ENCODE data around the gene MPP4.

The MPP4 gene

GRCh38 chr2:201698588-201699226 lies at the start of gene MPP4:
TSS of gene MPP4 (minus strand) at chr2:201698644. CDS start at chr2:201693954, 4,690 bp downstream.
- no peak for FAIRE-seq
- no peak for DNase-seq (ENCODE audit: extremely low spot score, insufficient read length, low read depth)

GRCh38 chr2:201746551-201746950 lies 48.1 kb upstream of the MPP4 start:
- DNase-seq (ENCODE audit: extremely low spot score, insufficient read length, low read depth): no peak
- FAIRE-seq: no peak

GRCh38 chr2:201735486-201735885 lies 37.0 kb upstream of the MPP4 start:
- DNase-seq (ENCODE audit: extremely low spot score, insufficient read length, low read depth) (no peak), FAIRE-seq (no peak)

GRCh38 chr2:201734111-201734510 lies 35.7 kb upstream of the MPP4 start:
- FAIRE-seq: no peak
- DNase-seq (ENCODE audit: extremely low spot score, insufficient read length, low read depth): no peak

GRCh38 chr2:201733544-201733943 lies 35.1 kb upstream of the MPP4 start:
- no peak for FAIRE-seq
- DNase-seq (ENCODE audit: extremely low spot score, insufficient read length, low read depth): no peak

- FAIRE-seq (no peak), DNase-seq (ENCODE audit: extremely low spot score, insufficient read length, low read depth) (no peak)
Observed at GRCh38 chr2:201730651-201731285, 32.3 kb upstream of the MPP4 start.

- DNase-seq (ENCODE audit: extremely low spot score, insufficient read length, low read depth) (no peak), FAIRE-seq (peak; percentile 12)
Observed at GRCh38 chr2:201715459-201715858, 17.0 kb upstream of the MPP4 start.

- no peak for DNase-seq (ENCODE audit: extremely low spot score, insufficient read length, low read depth)
- FAIRE-seq: no peak
Observed at GRCh38 chr2:201712726-201713125, 14.3 kb upstream of the MPP4 start.

- no peak for DNase-seq (ENCODE audit: extremely low spot score, insufficient read length, low read depth)
Observed at GRCh38 chr2:201709747-201710146, 11.3 kb upstream of the MPP4 start.

GRCh38 chr2:201709049-201709448 lies 10.6 kb upstream of the MPP4 start:
- DNase-seq (ENCODE audit: extremely low spot score, insufficient read length, low read depth): no peak
- FAIRE-seq: no peak

More at GRCh38 chr2:201709747-201710146, 11.3 kb upstream of the MPP4 start:
- no peak for FAIRE-seq

- DNase-seq (ENCODE audit: extremely low spot score, insufficient read length, low read depth) (no peak), FAIRE-seq (no peak)
Observed at GRCh38 chr2:201707753-201708152, 9.3 kb upstream of the MPP4 start.

GRCh38 chr2:201707142-201707541 lies 8.7 kb upstream of the MPP4 start:
- FAIRE-seq: no peak
- DNase-seq (ENCODE audit: extremely low spot score, insufficient read length, low read depth): no peak

- FAIRE-seq: no peak
- no peak for DNase-seq (ENCODE audit: extremely low spot score, insufficient read length, low read depth)
Observed at GRCh38 chr2:201704536-201704935, 6.1 kb upstream of the MPP4 start.

- FAIRE-seq (no peak), DNase-seq (ENCODE audit: extremely low spot score, insufficient read length, low read depth) (no peak)
Observed at GRCh38 chr2:201701646-201702045, 3.2 kb upstream of the MPP4 start.

- FAIRE-seq (no peak), DNase-seq (ENCODE audit: extremely low spot score, insufficient read length, low read depth) (no peak)
Observed at GRCh38 chr2:201699416-201699815, 972 bp upstream of the MPP4 start.

GRCh38 chr2:201697899-201698298 lies 545 bp downstream of the MPP4 start:
- FAIRE-seq: no peak
- DNase-seq (ENCODE audit: extremely low spot score, insufficient read length, low read depth): no peak

GRCh38 chr2:201696151-201696659 lies 2.2 kb downstream of the MPP4 start:
- no peak for FAIRE-seq
- no peak for DNase-seq (ENCODE audit: extremely low spot score, insufficient read length, low read depth)

GRCh38 chr2:201685156-201685555 lies 13.3 kb downstream of the MPP4 start:
- no peak for DNase-seq (ENCODE audit: extremely low spot score, insufficient read length, low read depth)
- no peak for FAIRE-seq

- DNase-seq (ENCODE audit: extremely low spot score, insufficient read length, low read depth): no peak
- FAIRE-seq: no peak
Observed at GRCh38 chr2:201680743-201681142, 17.7 kb downstream of the MPP4 start.

GRCh38 chr2:201678401-201678800 lies 20.0 kb downstream of the MPP4 start:
- DNase-seq (ENCODE audit: extremely low spot score, insufficient read length, low read depth) (no peak), FAIRE-seq (no peak)

- no peak for FAIRE-seq
- DNase-seq (ENCODE audit: extremely low spot score, insufficient read length, low read depth): no peak
Observed at GRCh38 chr2:201675454-201675853, 23.0 kb downstream of the MPP4 start.

GRCh38 chr2:201674794-201675193 lies 23.6 kb downstream of the MPP4 start:
- FAIRE-seq: no peak

More at GRCh38 chr2:201674794-201675193, 23.6 kb downstream of the MPP4 start:
- DNase-seq (ENCODE audit: extremely low spot score, insufficient read length, low read depth): no peak

Measured in GM18507 (cell line).